Vagina (tissue), 2 donors: Measurements from ENCODE around the gene HTT-AS.
"Not testable (repeated sequence)": the region's sequence is repeated elsewhere in the genome, so short reads cannot be mapped to it uniquely, and the experiment has no call there.

Experiments used
- POLR2A ChIP-seq, 2 donors: fragments of 450-650 bp; IDR thresholded peaks; one replicate each; pipeline ENCODE4 v1.6.1; 2017; ENCODE audit warnings: antibody characterized with exemption in 2 of 2, mild to moderate bottlenecking in 2 of 2, moderate library complexity in 2 of 2
- TF ChIP-seq, protein P1 (sequence below), 3 experiments: fragments of 450-650 bp in 2 of 3; fragments of 200-600 bp in 1 of 3; sonication (generic) in 1 of 3; IDR thresholded peaks; one replicate each; pipeline ENCODE4 v1.5.1; 2017 to 2019; ENCODE audit warnings: antibody characterized with exemption in 3 of 3, mild to moderate bottlenecking in 2 of 3, moderate library complexity in 2 of 3

DNA sequence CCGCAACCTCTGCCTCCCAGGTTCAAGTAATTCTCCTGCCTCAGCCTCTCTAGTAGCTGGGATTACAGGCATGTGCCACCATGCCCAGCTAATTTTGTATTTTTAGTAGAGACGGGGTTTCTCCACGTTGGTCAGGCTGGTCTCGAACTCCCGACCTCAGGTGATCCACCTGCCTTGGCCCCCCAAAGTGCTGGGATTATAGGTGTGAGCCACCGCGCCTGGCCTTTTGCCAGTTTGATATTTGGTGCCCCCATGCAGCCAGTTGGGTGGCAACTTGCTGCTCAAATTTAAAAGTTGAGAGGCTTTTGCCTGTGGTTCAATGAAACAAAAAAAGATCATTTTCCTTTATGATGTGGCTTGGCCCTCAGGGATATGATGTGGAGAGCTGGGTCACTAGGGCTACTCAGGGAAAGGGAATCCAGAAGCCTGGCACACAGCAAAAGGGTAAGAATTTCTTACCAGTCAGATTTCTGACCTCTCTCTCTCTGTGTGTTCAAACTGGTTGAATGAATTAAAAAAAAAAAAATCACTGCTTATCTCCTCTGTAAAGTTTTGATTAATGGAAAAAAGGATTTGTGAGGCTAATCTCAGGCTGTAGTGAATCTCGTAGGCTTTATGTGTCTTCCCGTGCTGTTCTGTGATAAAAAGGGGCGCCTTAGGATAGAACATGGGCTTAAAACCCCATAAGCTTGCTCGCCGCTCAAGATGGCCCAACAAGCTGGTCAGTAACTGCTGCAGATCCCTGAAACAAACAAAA is 23.0 kb downstream of the HTT-AS start:
- TF ChIP-seq, protein P1, sequence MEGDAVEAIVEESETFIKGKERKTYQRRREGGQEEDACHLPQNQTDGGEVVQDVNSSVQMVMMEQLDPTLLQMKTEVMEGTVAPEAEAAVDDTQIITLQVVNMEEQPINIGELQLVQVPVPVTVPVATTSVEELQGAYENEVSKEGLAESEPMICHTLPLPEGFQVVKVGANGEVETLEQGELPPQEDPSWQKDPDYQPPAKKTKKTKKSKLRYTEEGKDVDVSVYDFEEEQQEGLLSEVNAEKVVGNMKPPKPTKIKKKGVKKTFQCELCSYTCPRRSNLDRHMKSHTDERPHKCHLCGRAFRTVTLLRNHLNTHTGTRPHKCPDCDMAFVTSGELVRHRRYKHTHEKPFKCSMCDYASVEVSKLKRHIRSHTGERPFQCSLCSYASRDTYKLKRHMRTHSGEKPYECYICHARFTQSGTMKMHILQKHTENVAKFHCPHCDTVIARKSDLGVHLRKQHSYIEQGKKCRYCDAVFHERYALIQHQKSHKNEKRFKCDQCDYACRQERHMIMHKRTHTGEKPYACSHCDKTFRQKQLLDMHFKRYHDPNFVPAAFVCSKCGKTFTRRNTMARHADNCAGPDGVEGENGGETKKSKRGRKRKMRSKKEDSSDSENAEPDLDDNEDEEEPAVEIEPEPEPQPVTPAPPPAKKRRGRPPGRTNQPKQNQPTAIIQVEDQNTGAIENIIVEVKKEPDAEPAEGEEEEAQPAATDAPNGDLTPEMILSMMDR (IDR thresholded peaks at IDR 0.05) = not testable (repeated sequence)
- TF ChIP-seq POLR2A (IDR thresholded peaks at IDR 0.05) = not testable (repeated sequence)
